ENCODE results near the gene ATPAF1.
"Not testable (repeated sequence)": the region's sequence is repeated elsewhere in the genome, so short reads cannot be mapped to it uniquely, and the experiment has no call there.

ATPAF1 gene

GRCh38 chr1:46679789-46680573, 11.8 kb upstream of the ATPAF1 start:
- DNase-seq = no peak

GRCh38 chr1:46677339-46677738, 9.2 kb upstream of the ATPAF1 start:
- no peak for DNase-seq

- DNase-seq = no peak
Observed at GRCh38 chr1:46676531-46676930, 8.4 kb upstream of the ATPAF1 start.

- no peak for DNase-seq
Observed at GRCh38 chr1:46675549-46676314, 7.6 kb upstream of the ATPAF1 start.

- DNase-seq = no peak
Observed at GRCh38 chr1:46673749-46674182, 5.6 kb upstream of the ATPAF1 start.

- no peak for DNase-seq
Observed at GRCh38 chr1:46672696-46673095, 4.5 kb upstream of the ATPAF1 start.

- no peak for DNase-seq
Observed at GRCh38 chr1:46671554-46671953, 3.4 kb upstream of the ATPAF1 start, which contains the start of gene TEX38. Gene TEX38, plus strand, starts transcription at chr1:46671854. Its CDS starts 81 bp downstream, at chr1:46671935.

- no peak for DNase-seq
Observed at GRCh38 chr1:46670134-46670533, 2.0 kb upstream of the ATPAF1 start.

- DNase-seq = no peak
Observed at GRCh38 chr1:46665983-46666382, 2.2 kb downstream of the ATPAF1 start.

GRCh38 chr1:46662919-46663318, 5.2 kb downstream of the ATPAF1 start:
- not testable (repeated sequence) for DNase-seq

- not testable (repeated sequence) for DNase-seq
Observed at GRCh38 chr1:46660116-46660515, 8.0 kb downstream of the ATPAF1 start.

- DNase-seq = no peak
Observed at GRCh38 chr1:46659307-46659870, 8.8 kb downstream of the ATPAF1 start.

GRCh38 chr1:46657775-46658174, 10.4 kb downstream of the ATPAF1 start:
- DNase-seq = no peak

- DNase-seq = no peak
Observed at GRCh38 chr1:46656643-46657042, 11.5 kb downstream of the ATPAF1 start.

GRCh38 chr1:46655848-46656247, 12.3 kb downstream of the ATPAF1 start:
- no peak for DNase-seq

GRCh38 chr1:46654698-46655097, 13.5 kb downstream of the ATPAF1 start:
- DNase-seq = not testable (repeated sequence)

GRCh38 chr1:46654012-46654411, 14.2 kb downstream of the ATPAF1 start:
- DNase-seq = no peak

GRCh38 chr1:46653405-46653958, 14.7 kb downstream of the ATPAF1 start:
- no peak for DNase-seq

- no peak for DNase-seq
Observed at GRCh38 chr1:46652321-46653100, 15.7 kb downstream of the ATPAF1 start.

GRCh38 chr1:46651152-46651551, 17.0 kb downstream of the ATPAF1 start:
- not testable (repeated sequence) for DNase-seq

- DNase-seq = no peak
Observed at GRCh38 chr1:46650491-46650890, 17.7 kb downstream of the ATPAF1 start.

GRCh38 chr1:46649764-46650163, 18.4 kb downstream of the ATPAF1 start:
- DNase-seq = no peak

GRCh38 chr1:46647611-46648010, 20.6 kb downstream of the ATPAF1 start:
- DNase-seq = no peak

Measured in DMS153 (cell line).